Endothelial cell of umbilical vein (primary cell): ENCODE data around the gene CYP46A1. TPM values are rescaled to one million over a fixed set of nuclear protein-coding genes. Genes with fewer than 3 reads are reported as not detected.

Experiments used
- BruUV-seq: library from RNA; stranded (reverse); fragments of 400-500 nt; replicated peaks from 2 replicates; lab custom pipeline; 2021; lab: Mats Ljungman, UMichigan
- CTCF ChIA-PET: fragments of 300-600, 350-600 bp; sonication (Branson Sonifier 250); formaldehyde crosslinking; loops from one replicate; lab custom pipeline; 2021; ENCODE audit warnings: antibody characterized with exemption, inconsistent platforms; lab: Charles Lee
- POLR2A ChIA-PET: fragments of 300-600, 350-600 bp; sonication (Branson Sonifier 250); formaldehyde crosslinking; loops from one replicate; lab custom pipeline; 2021; ENCODE audit warnings: antibody characterized with exemption, inconsistent platforms; lab: Charles Lee
- DNase-seq: peaks from one replicate; pipeline ENCODE4 v3.0.0-alpha.2; 2011; ENCODE audit warnings: low read depth, low spot score
- FAIRE-seq: peaks from 2 replicates; lab custom pipeline; 2011; peaks lifted over from hg19 to GRCh38; lab: Jason Lieb, UNC
- H2AFZ ChIP-seq: 2 replicates; pipeline ENCODE4 v1.6.0; 2012; ENCODE audit warnings: low read depth, low read length, control low read depth, inconsistent platforms
- H3K27ac ChIP-seq: 2 replicates; pipeline ENCODE4 v1.5.1; 2011; ENCODE audit warnings: low read depth, mild to moderate bottlenecking, control low read depth, low read length, moderate library complexity; ENCODE audit not compliant: insufficient read depth
- H3K27me3 ChIP-seq, 2 experiments: 2 replicates each; pipeline versions ENCODE4 v1.6.0 to v1.6.1; 2011; ENCODE audit warnings: low read length in 2 of 2, mixed read lengths in 1 of 2; ENCODE audit not compliant: control insufficient read depth in 2 of 2, insufficient read depth in 2 of 2
- H3K36me3 ChIP-seq, 2 experiments: 2 replicates in 1 of 2; 3 replicates in 1 of 2; pipeline ENCODE4 v1.5.1; 2011; ENCODE audit warnings: low read length in 2 of 2, mild to moderate bottlenecking in 1 of 2, moderate library complexity in 1 of 2; ENCODE audit not compliant: control insufficient read depth in 2 of 2, insufficient read depth in 2 of 2; ENCODE audit errors: extremely low read depth in 1 of 2
- H3K4me1 ChIP-seq: 3 replicates; pipeline ENCODE4 v1.5.1; 2011; ENCODE audit warnings: mild to moderate bottlenecking, low read length; ENCODE audit not compliant: control insufficient read depth, insufficient read depth; ENCODE audit errors: extremely low read depth
- H3K4me2 ChIP-seq: 2 replicates; pipeline ENCODE4 v1.6.1; 2011; ENCODE audit warnings: low read length, control low read depth, mixed read lengths; ENCODE audit not compliant: insufficient read depth
- H3K4me3 ChIP-seq, 3 experiments: fragments of 200-600 bp in 1 of 3; sonication (generic), shearing (Covaris generic) in 1 of 3; replicated peaks in 1 of 3; 2 replicates each; pipeline ENCODE4 v1.5.1; 2011 to 2016; ENCODE audit warnings: control low read depth in 3 of 3, low read length in 3 of 3, mild to moderate bottlenecking in 2 of 3, inconsistent platforms in 1 of 3, low read depth in 1 of 3, moderate library complexity in 1 of 3; ENCODE audit not compliant: insufficient read depth in 1 of 3
- H3K79me2 ChIP-seq: 2 replicates; pipeline ENCODE4 v1.6.0; 2012; ENCODE audit warnings: low read length, inconsistent platforms; ENCODE audit not compliant: control insufficient read depth, insufficient read depth
- H3K9ac ChIP-seq: replicated peaks from 2 replicates; pipeline ENCODE3; 2011; ENCODE audit warnings: low read length, control low read depth; ENCODE audit not compliant: insufficient read depth; ENCODE audit errors: extremely low read depth
- H3K9me1 ChIP-seq: replicated peaks from 3 replicates; pipeline ENCODE4 v1.6.0; 2011; ENCODE audit warnings: mild to moderate bottlenecking, low read length; ENCODE audit not compliant: control insufficient read depth, insufficient read depth; ENCODE audit errors: extremely low read depth
- H3K9me3 ChIP-seq: replicated peaks from 2 replicates; pipeline ENCODE4 v1.5.1; 2012; ENCODE audit warnings: low read length, inconsistent platforms; ENCODE audit not compliant: control insufficient read depth, insufficient read depth
- H4K20me1 ChIP-seq: replicated peaks from 2 replicates; pipeline ENCODE3; 2011; ENCODE audit warnings: mild to moderate bottlenecking, low read length; ENCODE audit not compliant: control insufficient read depth, insufficient read depth; ENCODE audit errors: extremely low read depth
- EZH2 ChIP-seq: IDR thresholded peaks from 2 replicates; pipeline ENCODE4 v1.6.1; 2012; ENCODE audit warnings: borderline replicate concordance, low read depth, mild to moderate bottlenecking, moderate library complexity, low read length, inconsistent platforms; ENCODE audit not compliant: severe bottlenecking
- FOS ChIP-seq: IDR thresholded peaks from 2 replicates; pipeline ENCODE4 v1.6.1; 2011; ENCODE audit warnings: mild to moderate bottlenecking, low read length, moderate library complexity, borderline replicate concordance; ENCODE audit not compliant: insufficient read depth
- GATA2 ChIP-seq: IDR thresholded peaks from 2 replicates; pipeline ENCODE4 v1.7.0; 2011; ENCODE audit warnings: low read depth, mild to moderate bottlenecking, moderate library complexity, mixed read lengths, low read length; ENCODE audit not compliant: insufficient read length, insufficient read depth
- JUN ChIP-seq: IDR thresholded peaks from 2 replicates; pipeline ENCODE4 v1.6.1; 2011; ENCODE audit warnings: borderline replicate concordance, low read depth; ENCODE audit not compliant: insufficient read length, insufficient read depth
- MYC ChIP-seq: IDR thresholded peaks from one replicate; pipeline ENCODE4 v1.6.1; 2011; ENCODE audit warnings: mild to moderate bottlenecking, low read depth, low read length
- POLR2A ChIP-seq: IDR thresholded peaks from 2 replicates; pipeline ENCODE4 v1.6.1; 2012; ENCODE audit warnings: low read depth, mild to moderate bottlenecking, control low read depth, low read length
- POLR2AphosphoS5 ChIP-seq: IDR thresholded peaks from 2 replicates; pipeline ENCODE4 v1.6.1; 2012; ENCODE audit warnings: low read depth, mild to moderate bottlenecking, control low read depth, low read length, moderate library complexity; ENCODE audit not compliant: insufficient read depth
- dilution Hi-C: fragments of 300-500 bp; cut with MboI; formaldehyde crosslinking; loops from one replicate; pipeline ENCODE4 v1.15.0; 2019; ENCODE audit warnings: low sequenced_read_pairs; ENCODE audit not compliant: extremely low pct_ligation_motif_present
- intact Hi-C: fragments of 100-400 bp; cut with micrococcal nuclease; formaldehyde crosslinking; loops from one replicate; pipeline ENCODE4 v1.10.0; 2022
- polyA plus RNA-seq, 4 experiments: library from polyadenylated mRNA; depleted of rRNA in 3 of 4; stranded (reverse) in 3 of 4; unstranded in 1 of 4; fragments of >200 nt; gene quantifications; 2 replicates each; pipeline versions ENCODE4 v1.2.1 to v1.2.3, GENCODE V29; 2011 to 2012; ENCODE audit warnings: missing spikeins in 1 of 4
- total RNA-seq: library from RNA; stranded (reverse); gene quantifications from 2 replicates; pipeline ENCODE4 v1.2.3, GENCODE V29; 2021
- TF ChIP-seq, protein P1 (sequence below): IDR thresholded peaks from 2 replicates; pipeline ENCODE4 v1.6.1; 2011; ENCODE audit not compliant: insufficient read depth, insufficient read length
- TF ChIP-seq, protein P2 (sequence below), 2 donors: IDR thresholded peaks; 1 replicate in 1 of 2; 2 replicates in 1 of 2; pipeline ENCODE4 v1.5.1; 2011; ENCODE audit warnings: low read length in 2 of 2, mild to moderate bottlenecking in 2 of 2, moderate library complexity in 2 of 2, control low read depth in 1 of 2, inconsistent platforms in 1 of 2, low read depth in 1 of 2; ENCODE audit not compliant: insufficient read depth in 1 of 2; ENCODE audit errors: extremely low read depth in 1 of 2

CYP46A1 gene
- total and polyA plus RNA-seq, 2 donors (not counting 3 experiments of a cell fraction or from before 2014, with no cell fraction given) = 0.03 to 0.24 TPM

- Histone ChIP-seq H4K20me1 (no peaks in the 10 kb centered on the region), H3K9me3 (no peaks in the 10 kb centered on the region), H3K4me1 (no peaks in the 10 kb centered on the region), H3K9ac (no peak overlapping the region), H3K9me1 (no peaks in the 10 kb centered on the region), H3K27ac (no peak overlapping the region), H3K4me2 (no peak overlapping the region), H2AFZ (no peak overlapping the region), H3K79me2 (no peaks in the 10 kb centered on the region), H3K36me3 (no peaks in the 10 kb centered on the region), H3K4me3 (no peak overlapping the region), H3K27me3 (no peaks in the 10 kb centered on the region)
- no peak for FAIRE-seq
- POLR2A ChIA-PET = no interaction called here
- CTCF ChIA-PET = interaction anchor here (0.6 kb wide), 1 partner anchor 21 kb away, joined by 3 read pairs; the partner anchor contains the start of gene EML1
- dilution Hi-C loops = no loop called here
- no peak for DNase-seq
- TF ChIP-seq JUN = no peak
- no peak for TF ChIP-seq GATA2
- TF ChIP-seq POLR2AphosphoS5 = no peak
- TF ChIP-seq, protein P1, sequence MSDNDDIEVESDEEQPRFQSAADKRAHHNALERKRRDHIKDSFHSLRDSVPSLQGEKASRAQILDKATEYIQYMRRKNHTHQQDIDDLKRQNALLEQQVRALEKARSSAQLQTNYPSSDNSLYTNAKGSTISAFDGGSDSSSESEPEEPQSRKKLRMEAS = no peak
- TF ChIP-seq, protein P2, sequence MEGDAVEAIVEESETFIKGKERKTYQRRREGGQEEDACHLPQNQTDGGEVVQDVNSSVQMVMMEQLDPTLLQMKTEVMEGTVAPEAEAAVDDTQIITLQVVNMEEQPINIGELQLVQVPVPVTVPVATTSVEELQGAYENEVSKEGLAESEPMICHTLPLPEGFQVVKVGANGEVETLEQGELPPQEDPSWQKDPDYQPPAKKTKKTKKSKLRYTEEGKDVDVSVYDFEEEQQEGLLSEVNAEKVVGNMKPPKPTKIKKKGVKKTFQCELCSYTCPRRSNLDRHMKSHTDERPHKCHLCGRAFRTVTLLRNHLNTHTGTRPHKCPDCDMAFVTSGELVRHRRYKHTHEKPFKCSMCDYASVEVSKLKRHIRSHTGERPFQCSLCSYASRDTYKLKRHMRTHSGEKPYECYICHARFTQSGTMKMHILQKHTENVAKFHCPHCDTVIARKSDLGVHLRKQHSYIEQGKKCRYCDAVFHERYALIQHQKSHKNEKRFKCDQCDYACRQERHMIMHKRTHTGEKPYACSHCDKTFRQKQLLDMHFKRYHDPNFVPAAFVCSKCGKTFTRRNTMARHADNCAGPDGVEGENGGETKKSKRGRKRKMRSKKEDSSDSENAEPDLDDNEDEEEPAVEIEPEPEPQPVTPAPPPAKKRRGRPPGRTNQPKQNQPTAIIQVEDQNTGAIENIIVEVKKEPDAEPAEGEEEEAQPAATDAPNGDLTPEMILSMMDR (IDR thresholded peaks at IDR 0.05; ENCODE audit: extremely low read depth in 1 of 2, insufficient read depth in 1 of 2, low read depth in 1 of 2, low read length in 2 of 2) = no peak
- no peak for TF ChIP-seq FOS
- TF ChIP-seq EZH2 = no peak
- TF ChIP-seq POLR2A = no peak
- TF ChIP-seq MYC = no peak
- BruUV-seq = no TSS peak
- intact Hi-C loops = no loop called here
Observed at GRCh38 chr14:99772371-99773283, 88.5 kb downstream of the CYP46A1 start.
